ENCODE results near the gene RPRD2.
"Not testable (repeated sequence)": the region's sequence is repeated elsewhere in the genome, so short reads cannot be mapped to it uniquely, and the experiment has no call there.

The RPRD2 gene

DNA sequence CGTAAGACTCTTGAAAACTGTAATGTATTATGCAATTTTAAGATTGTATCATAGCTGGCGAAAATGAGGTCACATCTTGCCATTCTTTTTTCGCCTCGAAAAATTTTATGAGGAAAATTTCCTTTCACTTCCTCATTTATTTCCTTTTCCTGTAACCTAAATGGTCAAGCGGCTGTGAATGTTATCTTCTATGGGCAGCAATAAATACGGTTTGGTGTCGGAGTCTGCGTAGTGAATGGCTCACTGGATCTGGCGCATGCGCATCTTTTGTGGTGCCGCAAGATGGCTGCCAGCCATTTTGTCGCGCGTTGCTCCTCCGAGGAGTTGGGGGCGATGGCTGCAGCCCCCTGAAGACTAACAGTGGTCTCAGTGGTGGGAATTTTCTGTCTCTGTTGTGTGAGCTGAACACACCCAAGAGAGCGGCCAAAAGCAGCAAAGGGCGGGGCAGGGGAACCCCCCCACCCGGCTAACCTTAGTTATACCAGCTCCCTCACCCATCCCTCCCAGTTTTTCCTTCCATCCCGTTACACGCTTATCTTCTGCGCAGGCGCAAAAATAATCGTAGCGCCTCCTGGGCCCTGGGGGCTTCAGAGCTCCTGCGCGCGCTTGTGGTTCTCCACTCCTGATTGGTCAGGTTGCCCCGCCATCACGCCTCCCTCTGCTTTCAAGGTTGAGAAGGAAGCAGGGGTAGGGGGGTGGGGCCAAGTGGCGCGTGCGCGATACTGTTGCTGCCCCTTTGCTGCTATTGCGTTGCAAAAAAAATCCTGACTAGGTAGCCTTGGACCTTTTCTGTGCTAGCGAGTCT is at the start of gene RPRD2:
Gene RPRD2, plus strand, starts transcription at position 722 of the 805 bp plus-strand sequence. CDS start 568 bp downstream, outside the sequence.
- peak; percentile 99 for DNase-seq

DNA sequence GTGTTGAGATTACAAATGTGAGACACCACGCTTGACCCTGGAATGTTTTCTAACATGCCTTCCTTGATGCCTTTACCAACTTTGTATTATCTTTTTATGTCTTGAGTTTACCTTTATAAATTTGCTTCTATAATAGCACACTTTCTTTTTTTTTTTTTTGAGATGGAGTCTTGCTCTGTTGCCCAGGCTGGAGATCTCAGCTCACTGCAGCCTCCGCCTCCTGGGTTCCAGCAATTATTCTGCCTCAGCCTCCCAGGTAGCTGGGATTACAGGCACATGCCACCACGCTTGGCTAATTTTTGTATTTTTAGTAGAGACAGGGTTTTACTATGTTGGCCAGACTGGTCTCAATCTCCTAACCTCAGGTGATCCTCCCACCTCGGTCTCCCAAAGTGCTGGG is 49.3 kb upstream of the RPRD2 start:
- not testable (repeated sequence) for DNase-seq

DNA sequence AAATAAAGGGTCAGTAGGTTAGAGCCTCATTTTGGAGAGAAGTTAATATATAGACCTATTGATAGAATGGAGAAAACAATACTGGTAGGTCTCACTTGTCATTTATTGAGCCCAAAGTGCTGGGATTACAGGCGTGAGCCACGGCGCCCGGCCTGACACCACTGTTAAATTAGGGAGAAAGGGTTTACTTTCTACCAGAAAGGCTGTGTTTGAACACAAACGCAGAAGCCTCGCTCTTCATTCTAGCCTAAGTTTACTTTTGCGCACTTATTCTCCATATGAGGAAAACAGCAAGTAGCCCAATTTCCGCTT is 43.3 kb upstream of the RPRD2 start:
- no peak for DNase-seq

DNA sequence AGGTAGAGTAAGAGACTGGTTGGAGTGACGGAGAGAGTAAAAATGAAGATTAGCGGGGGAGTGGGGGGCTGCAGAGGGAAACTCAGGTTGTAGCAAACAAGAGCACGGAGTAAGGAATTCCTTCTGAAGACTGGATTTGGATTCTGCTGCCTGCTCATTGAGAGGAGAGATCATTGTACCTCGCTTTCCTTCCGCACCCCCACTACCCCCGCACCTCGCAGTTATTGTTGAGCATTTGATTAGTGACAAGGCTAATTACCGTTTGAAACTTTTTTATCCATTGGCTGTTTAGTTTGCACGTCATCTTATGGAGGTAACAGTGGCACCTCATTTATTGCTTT is 42.2 kb upstream of the RPRD2 start:
- no peak for DNase-seq

DNA sequence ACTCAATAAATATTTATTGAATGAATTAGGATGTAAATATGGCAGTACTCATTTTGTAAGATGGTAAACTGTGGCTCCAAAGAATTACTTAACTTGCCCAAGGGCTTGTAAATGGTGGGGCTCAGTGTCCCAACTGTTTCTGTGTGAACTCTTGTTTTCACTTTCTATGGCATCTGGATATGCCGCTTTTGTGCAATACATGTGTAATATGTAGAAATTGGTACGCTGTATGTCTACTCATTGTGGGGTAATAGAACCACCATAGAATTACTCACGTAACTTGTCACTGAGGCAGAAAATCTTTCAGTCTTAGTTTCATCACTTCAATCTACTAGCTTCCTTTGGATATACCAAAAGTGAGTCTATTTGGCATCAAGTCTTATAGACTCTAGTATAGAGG is 41.6 kb upstream of the RPRD2 start:
- peak; percentile 62 for DNase-seq

DNA sequence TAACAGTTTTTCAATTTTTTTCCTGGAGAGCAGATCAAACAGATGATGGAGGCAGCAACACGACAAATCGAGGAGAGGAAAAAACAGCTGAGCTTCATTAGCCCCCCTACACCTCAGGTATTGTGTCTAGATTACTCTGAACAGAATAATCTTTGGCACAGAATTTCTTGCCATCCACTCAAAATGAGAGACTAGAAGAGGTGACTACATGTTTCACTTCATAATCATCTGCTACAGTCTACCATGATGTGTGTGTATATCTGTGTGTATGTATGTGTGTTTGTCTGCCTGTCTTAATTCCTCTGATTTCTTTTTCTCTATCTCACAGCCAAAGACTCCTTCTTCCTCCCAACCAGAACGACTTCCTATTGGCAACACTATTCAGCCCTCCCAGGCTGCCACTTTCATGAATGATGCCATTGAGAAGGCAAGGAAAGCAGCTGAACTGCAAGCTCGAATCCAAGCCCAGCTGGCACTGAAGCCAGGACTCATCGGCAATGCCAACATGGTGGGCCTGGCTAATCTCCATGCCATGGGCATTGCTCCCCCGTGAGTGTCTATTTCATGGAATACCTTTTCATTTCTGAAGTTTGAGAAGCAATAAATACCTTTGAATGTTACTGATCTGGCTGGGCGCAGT is 31.2 kb upstream of the RPRD2 start:
- no peak for DNase-seq

DNA sequence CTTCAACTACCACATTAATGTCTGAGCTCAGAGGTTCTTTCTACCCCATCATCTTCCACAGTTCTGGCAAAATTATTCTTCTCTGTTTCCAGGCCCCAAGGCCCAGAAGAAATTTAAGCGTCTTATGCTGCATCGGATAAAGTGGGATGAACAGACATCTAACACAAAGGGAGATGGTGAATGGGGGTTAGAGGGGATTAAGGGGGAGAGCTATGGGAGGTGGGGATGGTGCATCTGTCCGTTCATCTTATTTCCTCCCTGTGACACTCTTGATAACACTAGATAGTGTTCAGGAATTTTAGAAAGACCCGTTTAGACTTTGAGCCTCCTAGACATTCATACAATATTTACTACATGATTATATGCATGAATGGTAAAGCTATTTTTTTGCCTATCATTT is 17.6 kb upstream of the RPRD2 start:
- DNase-seq = no peak

DNA sequence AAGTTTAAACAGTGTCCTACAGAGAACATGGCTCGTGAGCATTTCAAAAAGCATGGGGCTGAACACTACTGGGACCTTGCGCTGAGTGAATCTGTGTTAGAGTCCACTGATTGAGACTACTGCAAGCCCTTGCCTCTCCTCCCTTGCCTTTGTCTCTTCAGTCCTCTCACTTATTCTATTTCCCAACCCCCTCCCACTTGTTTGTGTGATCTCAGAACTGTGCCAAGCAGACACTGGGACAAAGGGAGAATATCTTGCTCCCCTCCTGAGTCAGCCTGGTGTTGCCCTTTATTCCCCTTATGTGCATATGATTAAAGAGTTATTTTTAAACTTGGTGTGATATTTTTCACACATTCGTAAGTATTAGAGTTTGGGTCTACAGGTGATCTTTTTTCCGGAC is 11.1 kb upstream of the RPRD2 start:
- no peak for DNase-seq

DNA sequence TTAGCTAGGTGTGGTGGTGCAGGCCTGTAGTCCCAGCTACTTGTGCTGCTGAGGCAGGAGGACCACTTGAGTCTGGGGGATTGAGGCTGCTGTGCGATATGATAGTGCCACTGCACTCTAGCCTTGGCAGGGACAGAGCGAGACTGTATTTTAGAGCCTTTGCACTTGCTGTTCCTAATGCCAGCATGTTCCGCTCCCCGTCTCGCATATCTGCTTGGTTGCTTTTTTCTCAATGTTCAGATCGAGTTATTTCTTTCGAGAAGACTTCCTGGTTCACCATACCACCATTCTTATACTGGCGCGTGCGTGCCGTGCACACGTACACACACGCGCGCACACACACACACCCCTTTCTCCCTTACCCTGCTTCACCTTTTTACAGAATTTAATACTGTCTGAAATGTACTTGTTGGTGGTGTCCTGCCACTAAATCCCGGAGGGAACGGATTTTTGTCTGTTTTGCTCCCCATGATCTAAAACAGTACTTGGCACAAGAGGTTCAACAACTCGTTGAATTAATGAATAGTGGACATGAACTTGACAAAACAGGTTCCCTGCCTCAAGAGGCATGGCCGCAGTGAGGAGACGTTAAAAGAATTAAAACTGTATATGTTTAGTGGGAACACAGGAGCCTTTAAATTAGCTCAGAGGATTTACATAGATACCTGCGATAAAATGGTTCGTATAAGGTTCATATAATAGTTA is 1.1 kb upstream of the RPRD2 start:
- DNase-seq = no peak

DNA sequence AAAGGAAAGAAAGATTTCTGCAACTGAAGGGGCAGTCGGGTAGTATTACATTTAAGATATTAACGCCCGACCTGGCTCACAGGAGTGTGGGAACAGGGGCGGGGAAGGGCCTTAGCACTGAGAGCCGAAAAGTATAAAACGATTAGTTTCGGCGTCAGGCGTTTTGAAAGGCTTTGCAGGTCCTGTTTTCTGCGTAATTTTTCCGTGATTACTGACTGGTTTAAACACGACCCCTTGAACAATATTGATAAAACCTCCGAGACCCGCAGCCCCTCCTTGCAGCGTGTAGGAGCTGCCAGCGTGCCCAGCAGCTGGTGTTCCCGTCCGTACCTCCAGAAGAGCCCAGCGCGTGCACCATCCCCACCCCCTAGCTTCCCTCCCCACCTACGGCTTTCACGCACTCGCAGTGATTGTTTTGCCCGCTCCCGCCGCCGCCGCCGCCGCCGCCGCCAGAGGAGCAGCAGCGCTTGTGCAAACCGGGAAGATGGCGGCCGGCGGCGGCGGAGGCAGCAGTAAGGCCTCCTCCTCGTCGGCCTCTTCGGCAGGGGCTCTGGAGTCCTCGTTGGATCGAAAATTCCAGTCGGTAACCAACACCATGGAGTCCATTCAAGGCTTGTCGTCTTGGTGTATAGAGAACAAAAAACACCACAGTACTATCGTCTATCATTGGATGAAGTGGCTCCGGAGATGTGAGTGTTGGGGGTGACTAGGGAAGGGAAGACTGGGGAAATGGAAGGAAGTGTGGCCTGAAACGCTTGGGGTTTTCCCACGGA is 470 bp downstream of the RPRD2 start:
- DNase-seq = peak; percentile 49

DNA sequence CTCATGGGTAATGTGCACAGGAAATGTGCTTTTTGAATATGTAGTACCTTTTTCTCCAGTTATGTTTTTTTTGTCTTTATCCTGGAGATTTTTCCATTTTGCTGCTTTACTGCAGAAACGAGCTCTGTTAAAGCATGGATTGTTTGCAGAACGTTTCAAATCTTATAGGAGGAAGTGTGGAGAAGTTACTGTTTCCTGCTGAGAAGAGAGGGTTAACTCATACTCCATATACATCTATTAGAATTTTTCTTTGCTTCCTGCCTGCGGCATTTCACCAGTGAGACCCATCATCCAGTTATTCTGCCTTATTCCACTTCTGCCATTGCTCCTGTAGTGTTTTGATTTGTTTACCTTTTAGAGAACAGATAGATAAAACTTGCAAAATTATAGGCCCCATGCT is 2.0 kb downstream of the RPRD2 start:
- peak; percentile 29 for DNase-seq

DNA sequence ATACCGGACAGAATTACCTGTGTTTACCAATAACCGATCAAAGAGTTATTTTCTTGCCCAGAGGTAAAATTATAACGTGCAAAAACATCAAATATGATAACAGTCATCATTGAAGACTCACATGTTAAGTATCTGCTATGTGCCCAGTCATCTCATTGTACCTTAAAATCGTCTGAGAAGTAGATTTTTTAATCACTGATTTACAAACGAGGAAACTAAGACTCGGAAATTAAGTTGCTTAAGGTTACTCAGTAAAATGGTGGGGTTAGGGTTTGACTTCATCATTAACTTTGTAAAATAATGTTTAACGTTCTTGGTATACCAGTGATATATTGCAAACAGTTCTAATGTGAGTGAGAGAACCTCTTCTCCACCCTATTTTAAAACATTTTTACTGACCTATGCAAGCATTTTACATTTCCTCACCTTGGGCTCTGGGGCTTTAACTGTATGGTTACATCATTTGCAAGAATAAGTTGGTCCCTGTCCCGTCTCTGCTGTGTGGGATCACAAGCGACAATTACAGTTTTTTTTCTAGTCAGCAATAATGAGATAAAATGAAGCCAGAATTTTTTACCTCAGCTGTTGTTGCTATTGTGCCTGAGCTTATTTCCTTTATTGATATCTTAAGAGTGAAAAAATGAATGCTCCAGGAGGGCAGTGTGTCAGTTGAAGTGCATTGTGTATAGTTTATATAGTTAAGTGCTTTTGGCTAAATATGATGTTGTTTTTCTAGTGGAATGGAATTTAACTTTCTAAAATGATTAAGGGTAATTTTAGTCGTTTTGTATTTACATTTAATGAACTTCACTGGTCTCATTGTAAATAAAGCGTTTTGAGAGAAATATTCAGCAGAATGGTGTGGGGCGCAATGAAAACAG is 2.7 kb downstream of the RPRD2 start:
- DNase-seq = peak; percentile 6

DNA sequence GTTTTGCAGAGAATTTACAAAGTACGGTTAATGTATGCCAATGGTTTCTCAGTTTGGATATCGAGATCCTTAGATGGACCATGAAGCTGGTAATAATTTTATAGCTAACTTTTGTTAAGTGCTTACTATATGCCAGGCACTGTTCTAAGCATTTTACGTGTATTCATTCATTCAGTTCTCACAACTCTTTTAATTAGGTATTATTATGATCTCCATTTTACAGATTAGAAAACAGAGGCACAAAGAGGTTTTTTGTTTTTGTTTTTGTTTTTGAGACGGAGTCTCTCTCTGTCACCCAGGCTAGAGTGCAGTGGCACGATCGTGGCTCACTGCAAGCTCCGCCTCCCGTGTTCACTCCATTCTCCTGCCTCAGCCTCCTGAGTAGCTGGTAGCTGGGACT is 7.2 kb downstream of the RPRD2 start:
- no peak for DNase-seq

DNA sequence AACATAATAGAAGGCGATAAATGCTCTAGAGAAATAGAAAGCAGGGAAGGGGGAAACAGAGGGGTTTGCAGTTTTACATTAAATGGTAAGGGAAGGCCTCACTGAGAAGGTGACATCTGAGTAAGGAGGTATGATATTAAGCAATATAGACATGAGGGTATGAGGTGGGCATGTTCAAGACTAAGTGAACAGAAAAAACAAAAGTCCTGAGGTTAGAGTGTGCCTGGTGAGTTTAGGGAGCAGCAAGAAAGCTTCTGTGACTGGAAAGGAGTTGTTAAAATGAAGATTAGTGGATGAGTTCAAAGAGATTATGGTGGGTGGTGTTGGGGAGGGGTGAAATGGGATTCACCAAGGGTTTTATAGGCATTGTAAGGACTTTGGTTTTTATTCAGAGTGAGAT is 8.6 kb downstream of the RPRD2 start:
- DNase-seq = no peak

DNA sequence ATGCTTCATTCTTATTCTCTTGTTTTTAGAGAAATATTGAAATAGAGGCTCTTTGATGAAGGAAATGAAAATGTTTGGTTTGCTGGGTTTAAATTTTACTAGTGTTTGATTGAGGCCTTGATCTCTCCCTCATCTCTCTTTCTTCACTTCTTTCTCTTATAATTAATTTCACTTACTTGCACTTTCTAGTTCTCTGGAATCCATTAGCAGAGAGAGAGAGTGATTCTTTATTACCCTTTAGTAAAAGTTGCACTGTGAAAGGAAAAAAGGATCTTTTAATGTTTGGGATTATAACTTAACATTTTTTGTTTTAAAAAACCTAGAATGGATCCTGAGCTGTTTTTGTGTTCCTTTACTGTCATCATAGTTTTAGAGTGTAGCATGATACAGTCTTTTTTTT is 12.2 kb downstream of the RPRD2 start:
- no peak for DNase-seq

DNA sequence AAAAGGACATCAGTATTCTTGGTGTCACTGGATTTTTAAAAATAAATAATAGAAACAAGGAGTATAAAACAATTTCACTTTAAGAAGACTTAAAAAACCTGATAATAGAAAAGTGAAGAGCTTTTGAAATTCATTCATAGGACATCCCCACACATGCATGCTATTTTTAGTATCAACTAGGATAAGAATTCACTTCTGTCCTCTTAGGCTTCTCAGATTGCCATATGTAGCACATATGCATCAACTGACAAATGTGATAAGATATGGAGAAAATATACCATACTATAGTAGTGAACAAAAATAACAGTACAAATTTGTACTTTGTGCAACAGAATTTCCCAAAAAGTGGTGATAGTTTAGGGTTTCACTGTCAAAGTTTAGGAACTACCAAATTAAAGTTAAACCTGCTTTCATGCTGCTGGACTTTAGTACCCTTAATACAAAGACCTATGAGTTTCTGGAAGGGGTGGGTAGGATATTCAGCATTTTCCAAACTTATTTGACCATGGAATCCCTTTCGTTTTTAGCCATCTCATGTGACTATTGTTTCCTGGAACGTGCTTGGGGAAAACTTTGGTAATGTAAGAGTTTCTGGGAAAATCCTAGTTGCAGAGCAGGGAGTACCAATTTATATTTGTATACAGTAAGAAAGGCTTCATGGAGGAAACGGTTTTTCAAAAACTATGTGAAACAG is 19.8 kb downstream of the RPRD2 start:
- DNase-seq = no peak

DNA sequence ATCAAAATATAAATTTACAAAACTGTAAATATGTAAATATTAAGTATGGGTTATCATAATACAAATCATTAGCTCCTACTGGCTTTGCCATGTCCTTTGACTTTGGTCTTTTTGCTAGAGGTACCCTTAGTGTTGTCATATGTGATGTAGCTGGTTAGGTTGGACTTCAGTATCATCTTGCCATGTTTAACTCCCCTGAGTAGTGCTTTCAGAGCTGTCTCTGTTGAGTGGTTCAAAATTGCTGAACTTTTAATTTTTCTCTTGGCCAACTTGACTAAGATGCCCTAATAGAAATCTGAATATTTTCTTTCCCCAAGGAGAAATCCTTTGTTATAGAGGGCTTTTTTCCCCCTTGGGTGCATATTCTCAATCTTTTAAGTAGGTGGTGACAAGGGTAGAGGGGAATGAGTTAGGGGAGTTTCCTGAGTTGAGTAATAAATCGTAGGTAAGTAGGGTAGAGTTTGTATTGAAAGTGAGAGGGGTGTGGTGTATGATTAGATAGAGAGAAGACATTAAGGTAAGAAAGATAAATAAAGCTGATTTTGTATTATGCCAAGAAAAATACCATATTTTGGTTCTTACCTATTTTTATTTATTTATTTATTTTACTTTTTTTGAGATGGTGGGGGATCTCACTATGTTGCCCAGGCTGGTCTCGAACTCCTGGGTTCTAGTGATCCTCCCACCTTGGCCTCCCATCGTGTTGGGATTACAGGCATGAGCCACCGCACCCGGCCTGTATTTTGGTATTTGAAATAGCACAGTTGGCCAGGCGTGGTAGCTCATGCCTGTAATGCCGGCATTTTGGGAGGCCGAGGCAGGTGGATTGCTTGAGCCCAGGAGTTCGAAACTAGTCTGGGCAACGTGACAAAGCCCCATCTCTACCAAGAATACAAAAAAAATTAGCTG is 21.8 kb downstream of the RPRD2 start:
- no peak for DNase-seq

DNA sequence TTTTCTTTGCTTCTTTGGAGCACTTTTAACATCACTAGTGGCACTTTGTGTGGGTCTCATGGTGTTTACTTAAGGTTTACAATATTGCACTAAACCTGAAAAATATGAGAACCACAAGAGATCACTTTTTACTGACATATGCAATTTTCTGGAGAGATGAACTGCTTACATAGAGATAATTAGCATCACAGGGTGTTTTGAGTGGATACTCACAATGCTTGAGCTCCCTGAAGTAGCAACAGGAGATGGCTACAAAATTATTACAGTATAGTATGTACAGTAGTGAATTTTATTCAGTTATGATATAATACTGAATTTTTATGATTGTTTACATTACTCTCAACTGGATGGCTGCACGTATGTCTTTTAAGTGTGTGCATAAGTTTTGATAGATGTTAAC is 22.6 kb downstream of the RPRD2 start:
- DNase-seq = no peak

DNA sequence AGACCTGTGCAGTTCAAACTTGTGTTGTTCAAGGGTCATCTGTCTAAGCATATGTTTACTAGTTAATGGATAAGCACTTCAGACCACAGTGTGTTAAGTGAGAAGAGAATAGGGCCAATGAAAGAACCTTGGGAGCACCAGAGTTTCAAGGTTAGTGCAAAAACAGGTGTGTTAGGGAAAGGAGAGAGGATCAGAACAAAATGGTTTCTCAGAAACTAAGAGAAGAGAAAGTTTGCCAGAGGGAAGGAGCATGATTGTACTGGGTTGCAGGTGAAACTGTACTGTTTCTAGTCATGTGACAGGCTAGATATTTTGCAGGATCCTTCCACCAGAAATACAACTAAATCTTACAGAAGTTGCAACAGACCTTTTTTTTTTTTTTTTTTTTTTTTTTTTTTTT is 23.3 kb downstream of the RPRD2 start:
- DNase-seq = no peak

DNA sequence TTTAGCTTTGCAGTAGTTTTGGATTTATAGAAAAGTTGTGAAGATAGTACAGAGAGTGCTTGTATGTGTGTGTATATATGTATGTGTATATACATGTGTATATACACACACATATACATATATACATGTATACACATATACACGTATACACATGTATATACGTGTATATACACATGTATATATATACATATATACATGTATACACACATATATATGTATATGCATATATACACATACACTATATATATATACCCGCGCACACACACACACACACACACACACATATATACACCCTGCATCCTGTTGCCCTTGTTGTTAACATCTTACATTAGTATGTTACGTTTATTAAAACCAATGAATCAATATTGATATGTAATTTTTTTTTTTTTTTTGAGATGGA is 24.3 kb downstream of the RPRD2 start:
- DNase-seq = no peak

DNA sequence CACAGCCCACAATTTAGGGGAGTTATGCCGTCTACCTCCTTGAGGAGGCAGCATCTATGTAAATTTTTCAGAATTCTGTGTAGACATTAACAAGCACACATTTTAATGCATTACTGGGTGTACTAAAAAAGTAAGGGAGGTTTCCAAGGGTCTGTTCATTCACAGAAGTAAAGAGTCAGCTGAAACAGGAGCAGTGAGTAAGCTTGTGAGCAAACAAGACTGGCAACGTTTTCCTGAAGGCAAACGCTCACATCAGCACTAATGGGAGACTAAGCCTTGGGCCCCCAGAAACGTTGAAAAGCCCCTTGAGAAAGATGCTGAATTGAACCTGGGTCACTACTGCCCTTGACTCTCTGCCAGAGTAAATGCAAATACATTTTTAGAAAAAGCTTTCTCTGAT is 25.7 kb downstream of the RPRD2 start:
- DNase-seq = no peak
